Measurements from ENCODE around the gene CDC26. TPM values are rescaled to one million over a fixed set of nuclear protein-coding genes. Genes with fewer than 3 reads are reported as not detected.

CDC26 gene
- total RNA-seq, 2 experiments from 2014 or later, result 15.8 to 18.0 TPM

- no peak overlapping the region for H3K27ac Mint-ChIP-seq
These were observed 31.2 kb upstream of the CDC26 start for GRCh38 chr9:113306566-113306965.

DNA sequence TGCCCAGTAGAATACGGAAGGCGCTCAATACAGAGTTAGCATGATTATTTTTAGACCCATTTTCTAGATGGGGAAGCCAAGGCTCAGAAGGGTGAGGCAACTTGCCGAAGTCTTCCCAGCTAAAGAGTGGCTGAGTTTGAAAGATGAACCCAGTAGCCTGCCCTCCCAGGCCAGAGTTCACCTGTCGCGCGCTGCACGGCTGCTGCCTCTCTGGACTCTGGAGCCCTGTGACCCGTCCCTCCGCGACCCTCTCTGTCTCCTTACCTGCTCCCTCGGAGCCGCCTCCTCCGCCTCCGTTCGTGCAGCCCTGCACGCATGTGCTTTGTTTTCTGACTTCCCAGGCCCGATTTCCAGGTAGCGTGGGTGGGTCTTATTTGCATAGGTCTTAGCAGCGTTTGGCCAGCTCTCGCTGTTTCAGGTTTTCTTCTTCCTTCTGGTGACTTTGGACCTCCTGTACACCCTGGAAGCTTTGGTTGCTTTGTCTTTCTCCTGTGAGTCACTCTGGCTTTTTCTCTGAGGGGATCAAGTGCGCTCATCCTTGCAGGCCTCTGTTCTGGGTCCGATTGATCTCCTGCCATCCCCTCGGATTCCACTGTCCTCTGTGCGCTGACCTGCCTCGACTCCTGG is 27.5 kb upstream of the CDC26 start, which contains the start of gene RNF183:
Gene RNF183, minus strand, starts transcription at position 585 of the 627 bp plus-strand sequence. CDS start 5,192 bp downstream, outside the sequence.
- no peak for ATAC-seq (ENCODE audit: poor library complexity)
- Mint-ChIP-seq H3K27me3 (no peaks in the 10 kb centered on the region), H3K27ac (no peak within 1 kb of the TSS), H3K4me3 (no peak within 1 kb of the TSS), H3K9me3 (no peaks in the 10 kb centered on the region), H3K36me3 (ENCODE audit: low read depth) (no peaks in the 10 kb centered on the region), H3K4me1 (ENCODE audit: low read depth) (no peaks in the 10 kb centered on the region)
- H3K9me3 ChIP-seq (ENCODE audit: control insufficient read depth in 1 of 2, insufficient read depth in 1 of 2, low read length in 2 of 2), result no peaks in the 10 kb centered on the region
- H3K4me3 ChIP-seq (ENCODE audit: low read length), result no peak within 1 kb of the TSS
- TF ChIP-seq, protein P1, sequence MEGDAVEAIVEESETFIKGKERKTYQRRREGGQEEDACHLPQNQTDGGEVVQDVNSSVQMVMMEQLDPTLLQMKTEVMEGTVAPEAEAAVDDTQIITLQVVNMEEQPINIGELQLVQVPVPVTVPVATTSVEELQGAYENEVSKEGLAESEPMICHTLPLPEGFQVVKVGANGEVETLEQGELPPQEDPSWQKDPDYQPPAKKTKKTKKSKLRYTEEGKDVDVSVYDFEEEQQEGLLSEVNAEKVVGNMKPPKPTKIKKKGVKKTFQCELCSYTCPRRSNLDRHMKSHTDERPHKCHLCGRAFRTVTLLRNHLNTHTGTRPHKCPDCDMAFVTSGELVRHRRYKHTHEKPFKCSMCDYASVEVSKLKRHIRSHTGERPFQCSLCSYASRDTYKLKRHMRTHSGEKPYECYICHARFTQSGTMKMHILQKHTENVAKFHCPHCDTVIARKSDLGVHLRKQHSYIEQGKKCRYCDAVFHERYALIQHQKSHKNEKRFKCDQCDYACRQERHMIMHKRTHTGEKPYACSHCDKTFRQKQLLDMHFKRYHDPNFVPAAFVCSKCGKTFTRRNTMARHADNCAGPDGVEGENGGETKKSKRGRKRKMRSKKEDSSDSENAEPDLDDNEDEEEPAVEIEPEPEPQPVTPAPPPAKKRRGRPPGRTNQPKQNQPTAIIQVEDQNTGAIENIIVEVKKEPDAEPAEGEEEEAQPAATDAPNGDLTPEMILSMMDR (IDR thresholded peaks at IDR 0.05), result no peak
- no peaks in the 10 kb centered on the region for H3K4me1 ChIP-seq (ENCODE audit: insufficient read depth, low read length)
- H3K27ac ChIP-seq (ENCODE audit: low read depth in 1 of 2, low read length in 2 of 2), result no peak within 1 kb of the TSS
- CTCF ChIA-PET, result no interaction called here
- DNase-seq, result no peak
- intact Hi-C loops (cut with DNase I, micrococcal nuclease), result no loop called here
- no peaks in the 10 kb centered on the region for H3K36me3 ChIP-seq (ENCODE audit: insufficient read depth, low read length)
- H3K27me3 ChIP-seq (ENCODE audit: control insufficient read depth in 1 of 2, insufficient read depth in 2 of 2, low read length in 2 of 2), result no peaks in the 10 kb centered on the region
- POLR2A ChIA-PET, result no interaction called here

More at GRCh38 chr9:113306566-113306965, 31.2 kb upstream of the CDC26 start:
- ChIA-PET CTCF (no interaction called here), POLR2A (no interaction called here)
- DNase-seq (no peak), ATAC-seq (ENCODE audit: poor library complexity) (no peak)
- intact Hi-C loops (cut with DNase I, micrococcal nuclease), result no loop called here
- TF ChIP-seq, protein P1 (IDR thresholded peaks at IDR 0.05), result no peak
- no peaks in the 10 kb centered on the region for H3K36me3 ChIP-seq (ENCODE audit: insufficient read depth, low read length)
- no peak overlapping the region for H3K4me3 ChIP-seq (ENCODE audit: low read length)
- Mint-ChIP-seq H3K9me3 (no peaks in the 10 kb centered on the region), H3K4me3 (no peak overlapping the region), H3K36me3 (ENCODE audit: low read depth) (no peaks in the 10 kb centered on the region), H3K27me3 (no peaks in the 10 kb centered on the region), H3K4me1 (ENCODE audit: low read depth) (no peaks in the 10 kb centered on the region)
- H3K27ac ChIP-seq (ENCODE audit: low read depth in 1 of 2, low read length in 2 of 2), result no peak overlapping the region
- no peaks in the 10 kb centered on the region for H3K9me3 ChIP-seq (ENCODE audit: control insufficient read depth in 1 of 2, insufficient read depth in 1 of 2, low read length in 2 of 2)
- H3K4me1 ChIP-seq (ENCODE audit: insufficient read depth, low read length), result no peaks in the 10 kb centered on the region
- no peaks in the 10 kb centered on the region for H3K27me3 ChIP-seq (ENCODE audit: control insufficient read depth in 1 of 2, insufficient read depth in 2 of 2, low read length in 2 of 2)

- H3K36me3 ChIP-seq (ENCODE audit: insufficient read depth, low read length), result no peaks in the 10 kb centered on the region
- intact Hi-C loops (cut with DNase I, micrococcal nuclease), result no loop called here
- no peak for DNase-seq
- no peak overlapping the region for H3K27ac ChIP-seq (ENCODE audit: low read depth in 1 of 2, low read length in 2 of 2)
- H3K27ac Mint-ChIP-seq, result no peak overlapping the region
- H3K4me3 ChIP-seq (ENCODE audit: low read length), result no peak overlapping the region
- no peaks in the 10 kb centered on the region for H3K4me1 ChIP-seq (ENCODE audit: insufficient read depth, low read length)
- H3K36me3 Mint-ChIP-seq (ENCODE audit: low read depth), result no peaks in the 10 kb centered on the region
- TF ChIP-seq, protein P1 (IDR thresholded peaks at IDR 0.05), result no peak
- H3K27me3 ChIP-seq (ENCODE audit: control insufficient read depth in 1 of 2, insufficient read depth in 2 of 2, low read length in 2 of 2), result no peaks in the 10 kb centered on the region
- no peak overlapping the region for H3K4me3 Mint-ChIP-seq
- ChIA-PET POLR2A (no interaction called here), CTCF (no interaction called here)
- no peaks in the 10 kb centered on the region for H3K27me3 Mint-ChIP-seq
- H3K9me3 Mint-ChIP-seq, result no peaks in the 10 kb centered on the region
- no peaks in the 10 kb centered on the region for H3K4me1 Mint-ChIP-seq (ENCODE audit: low read depth)
- ATAC-seq (ENCODE audit: poor library complexity), result no peak
- no peaks in the 10 kb centered on the region for H3K9me3 ChIP-seq (ENCODE audit: control insufficient read depth in 1 of 2, insufficient read depth in 1 of 2, low read length in 2 of 2)
These were observed 26.2 kb upstream of the CDC26 start for GRCh38 chr9:113301548-113301947.
